GM19023 (cell line): ENCODE data around the gene TSPY8.
"Not testable (repeated sequence)": the region's sequence is repeated elsewhere in the genome, so short reads cannot be mapped to it uniquely, and the experiment has no call there.

Source experiments
- ATAC-seq: cut with Tn5 transposase; IDR thresholded peaks from one replicate; pipeline ENCODE4 v1.9.1; 2021; ENCODE audit warnings: mild to moderate bottlenecking, moderate library complexity; ENCODE audit not compliant: unreplicated experiment

TSPY8 gene, protein sequence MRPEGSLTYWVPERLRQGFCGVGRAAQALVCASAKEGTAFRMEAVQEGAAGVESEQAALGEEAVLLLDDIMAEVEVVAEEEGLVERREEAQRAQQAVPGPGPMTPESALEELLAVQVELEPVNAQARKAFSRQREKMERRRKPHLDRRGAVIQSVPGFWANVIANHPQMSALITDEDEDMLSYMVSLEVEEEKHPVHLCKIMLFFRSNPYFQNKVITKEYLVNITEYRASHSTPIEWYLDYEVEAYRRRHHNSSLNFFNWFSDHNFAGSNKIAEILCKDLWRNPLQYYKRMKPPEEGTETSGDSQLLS

GRCh38 chrY:9357497-9357896, at the start of gene TSPY8:
Gene TSPY8, plus strand, starts transcription at chrY:9357797. Its CDS starts 46 bp downstream, at chrY:9357843.
- ATAC-seq: not testable (repeated sequence)

DNA sequence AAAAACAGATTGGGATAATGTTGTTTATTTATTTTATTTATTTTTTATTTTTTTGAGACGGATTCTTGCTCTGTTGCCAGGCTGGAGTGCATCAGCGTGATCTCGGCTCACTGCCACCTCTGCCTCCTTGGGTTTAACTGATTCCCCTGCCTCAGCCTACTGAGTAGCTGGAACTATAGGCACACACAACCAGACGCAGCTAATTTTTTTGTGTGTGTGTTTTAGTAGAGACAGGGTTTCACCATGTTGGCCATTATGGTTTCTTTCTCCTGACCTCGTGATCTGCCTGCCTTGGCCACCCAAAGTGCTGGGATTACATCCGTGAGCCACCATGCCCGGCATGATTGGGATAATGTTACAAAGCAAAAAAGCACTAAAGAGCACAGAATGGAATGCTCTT, 36.6 kb upstream of the TSPY8 start:
- ATAC-seq: no peak

- not testable (repeated sequence) for ATAC-seq
Observed at GRCh38 chrY:9337164-9337563, 20.4 kb upstream of the TSPY8 start, which contains the start of gene TSPY4. Gene TSPY4, plus strand, starts transcription at chrY:9337464. Its CDS starts 46 bp downstream, at chrY:9337510.

DNA sequence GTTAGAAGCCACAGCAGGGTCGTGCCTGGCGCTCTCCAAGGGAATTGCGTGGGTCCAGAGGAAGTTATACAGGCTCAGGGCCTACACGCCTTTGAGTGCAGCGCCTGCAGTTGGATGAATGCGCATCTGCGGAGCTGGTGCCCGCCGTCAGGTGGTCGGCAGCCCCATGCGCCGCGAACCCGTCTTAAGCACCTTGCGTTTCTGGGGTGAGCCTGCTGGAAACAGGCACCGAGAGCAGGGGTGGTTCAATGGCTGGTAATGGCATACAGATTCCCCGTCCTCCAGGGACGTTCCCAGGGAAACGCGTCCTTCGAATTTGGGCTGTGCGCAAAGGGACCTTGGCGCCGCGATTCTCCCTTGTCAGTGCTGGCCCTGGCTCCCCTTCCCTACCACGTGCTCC, 38.9 kb downstream of the TSPY8 start:
- not testable (repeated sequence) for ATAC-seq

- not testable (repeated sequence) for ATAC-seq
Observed at GRCh38 chrY:9398121-9398520, 40.5 kb downstream of the TSPY8 start, which contains the start of gene TSPY3. Gene TSPY3, plus strand, starts transcription at chrY:9398421. Its CDS starts 46 bp downstream, at chrY:9398467.
